ENCODE data around the gene SMTN. TPM values are rescaled to one million over a fixed set of nuclear protein-coding genes. Genes with fewer than 3 reads are reported as not detected.
"Not testable (repeated sequence)": the region's sequence is repeated elsewhere in the genome, so short reads cannot be mapped to it uniquely, and the experiment has no call there.

The SMTN gene
- total RNA-seq, result 250 TPM
- long read RNA-seq, transcript SMTN-204 (9 exons, 1,735 nt), result major isoform, 149 of 291 reads
- long read RNA-seq, transcript SMTN-201 (21 exons, 3,295 nt), result minor isoform, 30 of 291 reads
- long read RNA-seq, partial matches to known transcripts, result 72 of 291 reads
- long read RNA-seq, other reads (novel, unspliced or antisense), result 38 of 291 reads

GRCh38 chr22:31080848-31081649, at the start of gene SMTN:
Gene SMTN (plus strand): TSS chr22:31081318. CDS start chr22:31083259, 1,941 bp downstream.
- intact Hi-C loops (cut with DNase I), result no loop called here
- ATAC-seq, result peak; percentile 82

GRCh38 chr22:31036671-31037550, 44.2 kb upstream of the SMTN start:
- no peak for DNase-seq (ENCODE audit: missing footprints)
- no peak for ATAC-seq
- intact Hi-C loops (cut with DNase I), result loop anchor here (5.0 kb wide), 1 partner anchor 70 kb away; the partner anchor contains the start of genes MORC2 and TUG1

More at GRCh38 chr22:31080848-31081649, at the start of gene SMTN:
- peak; percentile 95 for DNase-seq (ENCODE audit: missing footprints)

GRCh38 chr22:31038686-31039085, 42.4 kb upstream of the SMTN start:
- ATAC-seq (no peak), DNase-seq (ENCODE audit: missing footprints) (no peak)
- intact Hi-C loops (cut with DNase I), result loop anchor here (5.0 kb wide), 1 partner anchor 71 kb away; the partner anchor contains the start of genes MORC2 and TUG1

- intact Hi-C loops (cut with DNase I), result loop anchor here (5.0 kb wide), 1 partner anchor 72 kb away; the partner anchor contains the start of genes MORC2 and TUG1
- ATAC-seq (peak; percentile 60), DNase-seq (ENCODE audit: missing footprints) (no peak)
These were observed 41.7 kb upstream of the SMTN start for GRCh38 chr22:31039393-31039792.

- DNase-seq (ENCODE audit: missing footprints) (no peak), ATAC-seq (no peak)
- intact Hi-C loops (cut with DNase I), result no loop called here
These were observed 40.3 kb upstream of the SMTN start for GRCh38 chr22:31040542-31041398.

- intact Hi-C loops (cut with DNase I), result no loop called here
- DNase-seq (ENCODE audit: missing footprints) (no peak), ATAC-seq (peak; percentile 41)
These were observed 36.8 kb upstream of the SMTN start for GRCh38 chr22:31044262-31044861.

GRCh38 chr22:31045900-31046538, 35.1 kb upstream of the SMTN start:
- ATAC-seq, result no peak
- no peak for DNase-seq (ENCODE audit: missing footprints)
- intact Hi-C loops (cut with DNase I), result loop anchor here (2.0 kb wide), 2 partner anchors 37 to 77 kb away; partner anchors contain the start of genes MORC2 and TUG1

- DNase-seq (ENCODE audit: missing footprints) (peak; percentile 83), ATAC-seq (peak; percentile 86)
- intact Hi-C loops (cut with DNase I), result loop anchor here (2.0 kb wide), 2 partner anchors 36 to 78 kb away; partner anchors contain the start of genes MORC2 and TUG1
These were observed 34.4 kb upstream of the SMTN start for GRCh38 chr22:31046539-31047226.

GRCh38 chr22:31048570-31048969, 32.5 kb upstream of the SMTN start:
- ATAC-seq, result no peak
- DNase-seq (ENCODE audit: missing footprints), result no peak
- intact Hi-C loops (cut with DNase I), result no loop called here

- DNase-seq (ENCODE audit: missing footprints) (no peak), ATAC-seq (no peak)
- intact Hi-C loops (cut with DNase I), result no loop called here
These were observed 31.2 kb upstream of the SMTN start for GRCh38 chr22:31049815-31050420.

- ATAC-seq (peak; percentile 39), DNase-seq (ENCODE audit: missing footprints) (no peak)
- intact Hi-C loops (cut with DNase I), result no loop called here
These were observed 25.9 kb upstream of the SMTN start for GRCh38 chr22:31055117-31055634.

- intact Hi-C loops (cut with DNase I), result no loop called here
- DNase-seq (ENCODE audit: missing footprints) (peak; percentile 88), ATAC-seq (peak; percentile 95)
These were observed 25.4 kb upstream of the SMTN start for GRCh38 chr22:31055635-31056159.

GRCh38 chr22:31056986-31057599, 24.0 kb upstream of the SMTN start:
- intact Hi-C loops (cut with DNase I), result no loop called here
- ATAC-seq (no peak), DNase-seq (ENCODE audit: missing footprints) (no peak)

- DNase-seq (ENCODE audit: missing footprints); ATAC-seq; intact Hi-C loops (cut with DNase I): not testable (repeated sequence)
These were observed 21.5 kb upstream of the SMTN start for GRCh38 chr22:31059663-31060062.

- no peak for DNase-seq (ENCODE audit: missing footprints)
- intact Hi-C loops (cut with DNase I), result no loop called here
- no peak for ATAC-seq
These were observed 18.4 kb upstream of the SMTN start for GRCh38 chr22:31062566-31063230.
